GM19351 (cell line): ENCODE data around the gene HOATZ.

Experiments used
- ATAC-seq: cut with Tn5 transposase; IDR thresholded peaks from one replicate; pipeline ENCODE4 v1.9.1; 2021; ENCODE audit warnings: mild to moderate bottlenecking, moderate library complexity; ENCODE audit not compliant: unreplicated experiment

HOATZ gene

GRCh38 chr11:111574373-111575225, 60.0 kb downstream of the HOATZ start:
- no peak for ATAC-seq

GRCh38 chr11:111575740-111576139, 61.2 kb downstream of the HOATZ start:
- no peak for ATAC-seq

DNA sequence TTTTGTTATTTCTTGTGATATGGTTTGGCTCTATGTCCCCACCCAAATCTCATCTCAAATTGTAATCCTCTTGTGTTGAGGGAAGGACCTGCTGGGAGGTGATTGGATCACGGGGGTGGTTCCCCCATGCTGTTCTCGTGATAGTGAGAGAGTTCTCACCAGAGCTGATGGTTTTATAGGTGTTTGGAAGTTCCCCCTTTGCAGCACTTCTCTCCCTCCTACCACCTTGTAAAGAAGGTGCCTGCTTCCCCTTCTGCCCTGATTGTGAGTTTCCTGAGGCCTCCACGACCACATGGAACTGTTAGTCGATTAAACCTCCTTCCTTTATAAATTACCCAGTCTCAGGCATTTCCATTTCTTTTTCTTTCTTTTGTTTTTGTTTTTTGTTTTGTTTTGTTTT, 63.2 kb downstream of the HOATZ start:
- no peak for ATAC-seq

DNA sequence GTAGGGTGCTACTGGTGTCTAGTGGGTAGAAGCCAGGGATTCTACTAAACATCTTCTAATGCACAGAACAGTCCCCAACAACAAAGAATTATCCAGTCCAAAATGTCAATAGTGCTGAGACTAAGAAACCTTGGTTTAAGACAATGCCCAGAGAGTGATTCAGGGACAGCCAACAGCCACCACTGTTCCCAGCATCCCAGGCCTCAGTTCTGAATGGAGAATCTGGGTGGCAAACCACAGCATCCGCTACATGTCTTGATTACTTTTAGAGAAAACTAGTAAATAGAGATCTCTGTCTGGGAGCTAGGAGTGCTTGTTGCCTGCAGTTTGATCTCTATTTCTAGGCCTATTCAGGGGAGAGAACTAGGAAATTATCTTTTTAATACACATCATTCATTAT, 66.8 kb downstream of the HOATZ start:
- ATAC-seq: no peak

DNA sequence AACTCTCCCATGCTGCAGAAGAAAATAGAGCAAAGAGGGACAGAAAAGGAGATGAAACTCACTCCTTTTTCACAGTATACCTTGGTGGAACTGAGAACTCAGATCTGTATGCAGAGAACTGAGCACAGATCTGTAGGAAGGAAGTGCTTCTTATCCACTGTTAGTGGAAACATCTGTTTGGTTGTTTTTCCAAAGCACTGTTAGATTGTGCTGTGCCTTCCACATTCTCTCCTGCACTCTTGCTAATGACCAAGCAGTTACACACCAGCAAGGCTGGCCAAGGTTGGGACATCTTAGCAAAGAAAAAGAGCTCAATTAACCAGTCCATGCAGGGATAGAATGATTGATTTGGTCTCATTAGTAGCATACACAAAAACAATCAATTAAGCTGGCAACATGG, 67.6 kb downstream of the HOATZ start:
- ATAC-seq: no peak

DNA sequence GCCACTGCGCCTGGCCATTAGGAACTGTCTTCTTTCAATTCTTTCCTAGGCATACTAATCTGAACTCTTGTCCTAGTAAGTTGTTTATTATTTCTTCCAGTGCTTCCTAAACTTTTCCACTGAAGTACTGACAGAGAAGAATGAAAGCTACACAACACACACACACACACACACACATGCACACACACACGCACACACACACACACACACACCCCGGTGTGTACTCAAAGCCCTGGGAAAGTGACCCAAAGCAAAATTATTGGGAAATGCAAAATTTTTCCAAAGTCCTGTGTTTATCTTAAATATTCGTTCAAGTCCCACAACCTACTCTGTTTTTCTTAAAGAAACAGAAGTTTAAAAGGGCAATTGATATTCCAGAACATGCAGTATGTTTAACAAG, 68.3 kb downstream of the HOATZ start:
- ATAC-seq: no peak

DNA sequence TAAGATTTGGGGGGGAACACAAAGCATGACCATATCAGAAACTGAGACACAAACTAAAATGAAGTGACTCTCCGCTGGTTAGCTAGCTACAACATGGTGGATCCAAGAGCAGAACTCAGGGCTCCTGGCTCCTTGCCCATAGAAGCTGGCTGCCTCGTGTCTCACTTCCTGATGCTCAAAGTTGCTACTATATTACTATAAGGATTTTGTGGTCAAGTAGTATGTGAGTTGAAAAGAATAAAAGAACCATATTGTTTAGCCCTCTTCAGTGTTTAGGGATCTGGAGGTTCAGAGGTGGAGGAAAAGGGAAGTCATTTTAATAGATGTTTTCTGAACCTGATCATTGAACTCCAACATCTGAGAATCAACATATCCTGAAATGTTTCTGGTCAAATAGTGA, 70.8 kb downstream of the HOATZ start:
- ATAC-seq: no peak

- no peak for ATAC-seq
Measured at GRCh38 chr11:111586388-111586831, 71.8 kb downstream of the HOATZ start.
